ENCODE measurements around the gene NOLC1.

The NOLC1 gene

GRCh38 chr10:102122450-102122849, 29.7 kb upstream of the NOLC1 start:
- no peak for DNase-seq

GRCh38 chr10:102123223-102123622, 29.0 kb upstream of the NOLC1 start:
- no peak for DNase-seq

GRCh38 chr10:102131286-102132170, 20.7 kb upstream of the NOLC1 start:
- no peak for DNase-seq

- no peak for DNase-seq
Observed at GRCh38 chr10:102132193-102132562, 20.0 kb upstream of the NOLC1 start.

- DNase-seq: peak; percentile 99
Observed at GRCh38 chr10:102132563-102133372, 19.4 kb upstream of the NOLC1 start, which contains the start of gene PPRC1. Gene PPRC1, plus strand, starts transcription at chr10:102133040. Its CDS starts 29 bp downstream, at chr10:102133069.

GRCh38 chr10:102133373-102134195, 18.6 kb upstream of the NOLC1 start:
- peak; percentile 87 for DNase-seq

- no peak for DNase-seq
Observed at GRCh38 chr10:102134416-102134815, 17.8 kb upstream of the NOLC1 start.

- DNase-seq: no peak
Observed at GRCh38 chr10:102135956-102136526, 16.1 kb upstream of the NOLC1 start.

- no peak for DNase-seq
Observed at GRCh38 chr10:102139281-102140110, 12.7 kb upstream of the NOLC1 start.

GRCh38 chr10:102140218-102140617, 12.0 kb upstream of the NOLC1 start:
- no peak for DNase-seq

- no peak for DNase-seq
Observed at GRCh38 chr10:102140913-102141540, 11.2 kb upstream of the NOLC1 start.

- DNase-seq: no peak
Observed at GRCh38 chr10:102141583-102142107, 10.5 kb upstream of the NOLC1 start.

- DNase-seq: no peak
Observed at GRCh38 chr10:102146971-102147428, 5.2 kb upstream of the NOLC1 start.

GRCh38 chr10:102147561-102147960, 4.6 kb upstream of the NOLC1 start:
- DNase-seq: no peak

GRCh38 chr10:102148275-102148674, 3.9 kb upstream of the NOLC1 start:
- no peak for DNase-seq

- no peak for DNase-seq
Observed at GRCh38 chr10:102150970-102151773, 1.0 kb upstream of the NOLC1 start.

GRCh38 chr10:102152545-102152890, 329 bp downstream of the NOLC1 start:
- DNase-seq: no peak

GRCh38 chr10:102153093-102153620, 968 bp downstream of the NOLC1 start:
- no peak for DNase-seq

- DNase-seq: no peak
Observed at GRCh38 chr10:102154466-102155116, 2.4 kb downstream of the NOLC1 start.

Data from right hindlimb (tissue), 1 donor.